CD4-positive, alpha-beta T cell treated with Interferon alpha-2 for 1 hour (primary cell): ENCODE measurements around the gene NOX1.
"Not testable (repeated sequence)": the region's sequence is repeated elsewhere in the genome, so short reads cannot be mapped to it uniquely, and the experiment has no call there.

Source experiments
- DNase-seq, 2 donors: peaks; one replicate each; pipeline ENCODE4 v3.0.0-alpha.2; 2020 to 2022

NOX1 gene

DNA sequence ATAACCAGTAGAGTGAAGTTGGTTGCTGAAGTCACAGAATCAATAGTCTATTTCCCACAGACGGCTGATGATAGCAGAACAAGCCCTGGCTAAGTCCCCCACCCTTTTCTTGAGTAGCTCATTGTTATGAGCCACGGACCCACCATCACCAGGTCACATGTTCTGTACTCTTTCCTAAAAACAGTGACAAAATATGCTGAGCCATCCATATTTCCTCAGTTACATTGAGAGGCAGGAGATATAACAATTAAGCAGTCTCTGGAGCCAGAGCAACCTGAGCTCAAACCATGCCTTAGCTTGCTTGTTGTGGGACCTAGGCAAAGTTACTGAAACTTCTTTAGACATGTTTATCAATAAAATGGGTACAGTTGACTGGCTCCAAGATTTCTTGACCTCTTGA is 56.8 kb downstream of the NOX1 start:
- DNase-seq = no peak

DNA sequence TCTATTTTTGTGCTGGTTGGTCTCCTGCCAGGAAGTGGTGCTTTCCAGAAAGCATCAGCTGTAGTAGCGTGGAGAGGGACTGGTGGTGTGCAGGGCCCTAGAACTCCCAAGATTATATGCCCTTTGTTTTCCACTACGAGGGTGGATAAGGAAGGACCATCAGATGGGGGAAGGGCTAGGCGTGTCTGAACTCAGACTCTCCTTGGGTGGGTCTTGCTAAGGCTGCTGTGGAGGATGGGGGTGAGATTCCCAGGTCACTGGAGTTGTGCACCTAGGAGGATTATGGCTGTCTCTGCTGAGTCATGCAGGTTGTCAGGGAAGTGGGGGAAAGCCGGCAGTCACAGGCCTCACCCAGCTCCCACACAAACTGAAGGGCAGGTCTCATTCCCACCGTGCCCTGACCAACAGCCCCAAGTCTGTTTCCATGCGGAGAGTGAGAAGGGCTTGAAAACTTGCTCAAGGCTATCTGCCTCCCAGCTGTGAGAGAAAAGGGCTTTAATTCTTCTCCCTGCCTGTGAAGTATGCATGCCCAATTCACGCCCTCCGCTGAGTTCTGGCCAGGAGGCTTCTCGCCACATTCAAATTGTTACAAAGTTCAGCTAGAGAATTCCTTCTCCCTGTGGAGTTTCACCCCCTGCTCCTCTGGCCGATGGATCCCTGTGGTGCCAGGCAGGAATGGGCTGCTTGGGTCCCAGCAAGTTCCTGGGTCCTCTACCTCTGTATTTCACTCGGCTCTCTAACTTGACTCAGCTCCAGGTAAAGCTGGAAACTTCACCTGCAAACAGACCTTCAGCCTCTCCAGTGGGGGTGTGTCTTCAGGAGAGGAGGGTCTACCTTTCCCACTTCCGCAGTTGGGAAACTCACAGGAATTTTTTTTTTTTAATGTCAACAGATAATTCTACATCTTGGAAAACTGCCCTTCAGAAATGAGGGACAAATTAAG is 61.7 kb downstream of the NOX1 start:
- DNase-seq = no peak

DNA sequence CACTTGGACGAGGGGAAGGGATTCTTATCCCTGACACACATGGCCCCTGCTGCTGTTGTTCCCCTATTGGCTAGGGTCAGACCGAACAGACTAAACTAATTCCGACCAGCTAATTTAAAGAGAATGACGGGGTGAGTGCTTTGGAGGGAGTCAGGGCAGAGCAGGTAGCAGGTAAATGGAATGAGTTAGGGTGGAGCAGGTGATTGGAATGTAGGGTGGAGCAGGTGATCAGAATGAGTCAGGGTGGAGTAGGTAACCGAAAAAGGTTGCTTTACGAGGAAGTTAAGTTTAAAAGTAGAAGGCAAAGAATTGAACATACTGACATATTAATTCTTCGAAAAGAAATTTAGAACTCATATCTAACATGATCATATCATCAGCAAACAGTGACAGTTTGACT is 65.9 kb downstream of the NOX1 start:
- not testable (repeated sequence) for DNase-seq

DNA sequence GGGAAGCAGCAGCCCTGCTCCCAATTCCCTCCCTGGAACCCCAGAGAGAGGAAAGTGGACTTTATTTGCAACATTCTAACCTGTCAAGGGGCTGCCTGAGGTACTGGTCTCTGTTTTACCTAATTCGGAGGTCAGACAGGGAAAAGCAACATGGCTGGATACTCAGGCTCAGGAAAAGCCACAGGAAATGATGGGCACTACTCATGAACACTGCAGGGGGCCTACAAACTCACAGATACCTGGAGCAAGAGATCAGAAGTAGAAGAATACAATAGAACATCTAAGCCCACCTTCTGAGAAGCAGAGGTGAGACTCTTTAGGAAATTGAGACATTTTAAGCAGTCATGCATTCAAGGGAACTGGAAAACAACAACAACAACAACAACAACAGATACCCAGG is 69.4 kb downstream of the NOX1 start:
- DNase-seq = no peak

DNA sequence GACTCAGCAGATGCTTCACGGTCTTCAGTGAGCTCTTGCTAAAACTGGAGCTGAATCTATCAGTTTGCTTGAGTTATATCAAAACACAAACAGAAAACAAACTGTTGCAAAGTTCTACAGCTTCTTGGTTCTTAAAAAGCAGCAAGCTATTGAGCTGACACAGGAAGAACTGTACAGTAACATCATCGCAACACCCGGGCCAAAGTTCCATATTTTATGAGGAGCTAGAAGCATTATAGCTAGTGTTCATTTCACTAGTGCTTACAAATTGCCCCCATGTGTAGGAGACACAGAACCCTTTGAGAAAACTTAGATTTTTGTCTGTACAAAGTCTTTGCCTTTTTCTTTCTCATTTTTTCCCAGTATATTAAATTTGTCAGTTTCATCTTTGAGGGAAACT is 71.3 kb downstream of the NOX1 start:
- DNase-seq = no peak

DNA sequence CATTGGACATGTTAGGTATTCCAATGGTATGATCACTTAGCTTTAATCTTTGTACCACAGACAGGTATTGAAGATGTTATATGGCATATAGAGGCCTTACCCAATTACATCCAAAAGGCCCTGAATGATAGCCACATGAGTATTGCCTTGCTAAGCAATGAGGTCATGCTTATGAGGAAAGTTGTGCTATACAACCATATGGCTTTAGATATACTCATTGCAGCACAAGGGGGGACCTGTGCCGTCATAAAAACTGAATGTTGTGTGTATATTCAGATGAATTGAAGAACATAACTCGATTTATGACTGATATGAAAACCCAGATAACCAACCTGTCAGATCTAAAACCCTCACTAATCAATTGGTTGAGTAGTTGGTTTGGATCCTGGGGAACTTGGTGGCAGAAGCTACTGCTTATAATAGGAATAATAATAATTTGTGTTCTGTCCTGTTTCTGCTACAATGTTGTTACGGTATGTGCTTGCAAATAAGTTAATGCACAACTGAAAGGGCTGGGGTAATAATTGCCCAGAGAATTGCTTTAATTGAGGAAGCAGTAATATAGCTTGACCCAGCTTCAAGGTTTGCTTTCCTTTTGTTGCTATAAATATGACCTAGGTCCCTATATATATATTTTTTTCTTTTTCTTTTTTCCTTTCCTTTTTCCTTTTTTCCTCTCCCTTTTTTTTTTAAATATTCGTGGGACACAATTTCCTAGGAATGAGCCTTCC is 75.5 kb downstream of the NOX1 start:
- no peak for DNase-seq

DNA sequence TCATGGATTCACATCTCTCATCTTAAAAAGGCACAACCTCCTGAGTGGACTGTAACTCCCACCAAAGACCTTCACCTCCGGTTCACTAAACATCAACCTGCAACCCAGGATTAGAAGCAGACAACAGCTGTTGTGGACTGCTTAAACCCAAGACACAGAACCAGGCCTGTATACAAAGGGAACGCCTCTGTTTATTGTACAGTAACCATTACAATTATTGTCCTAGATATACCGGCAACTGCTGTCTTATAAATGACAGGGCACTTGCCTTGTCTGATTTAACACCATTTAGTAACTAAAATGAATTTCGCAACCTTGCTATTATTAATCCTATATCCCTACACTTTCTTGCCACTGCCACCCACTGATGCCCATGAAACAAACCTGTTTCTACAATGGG is 76.8 kb downstream of the NOX1 start:
- no peak for DNase-seq

DNA sequence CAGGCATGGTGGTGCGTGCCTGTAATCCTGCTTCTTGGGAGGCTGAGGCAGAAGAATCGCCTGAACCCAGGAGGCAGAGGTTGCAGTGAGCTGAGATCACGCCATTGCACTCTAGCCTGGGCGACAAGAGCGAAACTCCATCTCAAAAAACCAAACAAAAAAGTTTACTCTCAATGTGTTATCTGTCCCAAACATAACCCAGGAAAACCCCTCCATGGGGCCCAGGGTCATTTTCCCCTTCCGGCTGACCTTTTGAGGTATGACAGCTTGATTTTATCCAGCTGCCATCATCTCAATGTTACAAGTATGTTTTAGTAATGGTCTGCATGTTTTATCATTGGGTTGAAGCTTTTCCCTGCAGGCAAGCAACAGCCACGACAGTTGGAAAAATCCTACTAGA is 77.8 kb downstream of the NOX1 start:
- DNase-seq = not testable (repeated sequence)
